NCI-H1417 treated with DMSO at 0.1 percent for 48 hours (cell line): ENCODE measurements around the gene DNAH7.

Experiments
- DNase-seq: peaks from one replicate; lab custom pipeline; 2025; lab: John Stamatoyannopoulos, UW

DNAH7 gene

GRCh38 chr2:195808189-195808588 lies 260.4 kb downstream of the DNAH7 start:
- DNase-seq = no peak

GRCh38 chr2:195805283-195805976 lies 263.2 kb downstream of the DNAH7 start:
- no peak for DNase-seq

- no peak for DNase-seq
Observed at GRCh38 chr2:195795879-195796278, 272.8 kb downstream of the DNAH7 start.

- no peak for DNase-seq
Observed at GRCh38 chr2:195793881-195794280, 274.8 kb downstream of the DNAH7 start.

GRCh38 chr2:195782156-195782555 lies 286.5 kb downstream of the DNAH7 start:
- DNase-seq = no peak

GRCh38 chr2:195779491-195779890 lies 289.1 kb downstream of the DNAH7 start:
- no peak for DNase-seq

GRCh38 chr2:195769975-195770374 lies 298.7 kb downstream of the DNAH7 start:
- DNase-seq = no peak

- DNase-seq = no peak
Observed at GRCh38 chr2:195768431-195768830, 300.2 kb downstream of the DNAH7 start.

- no peak for DNase-seq
Observed at GRCh38 chr2:195766691-195767090, 301.9 kb downstream of the DNAH7 start.

- no peak for DNase-seq
Observed at GRCh38 chr2:195763866-195764265, 304.8 kb downstream of the DNAH7 start.

- DNase-seq = no peak
Observed at GRCh38 chr2:195759877-195760276, 308.8 kb downstream of the DNAH7 start.

GRCh38 chr2:195758846-195759245 lies 309.8 kb downstream of the DNAH7 start:
- no peak for DNase-seq

GRCh38 chr2:195756218-195756942 lies 312.3 kb downstream of the DNAH7 start:
- DNase-seq = no peak

GRCh38 chr2:195741191-195741590 lies 327.4 kb downstream of the DNAH7 start:
- DNase-seq = no peak

GRCh38 chr2:195737511-195738325 lies 330.9 kb downstream of the DNAH7 start:
- no peak for DNase-seq

GRCh38 chr2:195735347-195735746 lies 333.3 kb downstream of the DNAH7 start:
- no peak for DNase-seq

- DNase-seq = no peak
Observed at GRCh38 chr2:195734931-195735330, 333.7 kb downstream of the DNAH7 start.

- DNase-seq = no peak
Observed at GRCh38 chr2:195734395-195734794, 334.2 kb downstream of the DNAH7 start.

- DNase-seq = no peak
Observed at GRCh38 chr2:195733831-195734230, 334.8 kb downstream of the DNAH7 start.

- no peak for DNase-seq
Observed at GRCh38 chr2:195732574-195732973, 336.1 kb downstream of the DNAH7 start.

GRCh38 chr2:195730912-195731311 lies 337.7 kb downstream of the DNAH7 start:
- no peak for DNase-seq

- no peak for DNase-seq
Observed at GRCh38 chr2:195727106-195727505, 341.5 kb downstream of the DNAH7 start.

GRCh38 chr2:195722075-195722474 lies 346.6 kb downstream of the DNAH7 start:
- no peak for DNase-seq
